HG02610 (cell line): Measurements from ENCODE around the gene THRA.

ENCODE experiments used
- ATAC-seq: cut with Tn5 transposase; IDR thresholded peaks from one replicate; pipeline ENCODE4 v1.9.1; 2021; ENCODE audit warnings: mild to moderate bottlenecking, moderate library complexity; ENCODE audit not compliant: unreplicated experiment

THRA gene

GRCh38 chr17:40075201-40075941 is 12.6 kb downstream of the THRA start:
- ATAC-seq = no peak

- ATAC-seq = no peak
Observed at GRCh38 chr17:40075942-40076498, 13.3 kb downstream of the THRA start.

- ATAC-seq = no peak
Observed at GRCh38 chr17:40076591-40076990, 13.8 kb downstream of the THRA start.

- ATAC-seq = no peak
Observed at GRCh38 chr17:40079545-40079944, 16.8 kb downstream of the THRA start.

- no peak for ATAC-seq
Observed at GRCh38 chr17:40084477-40084876, 21.7 kb downstream of the THRA start.

- no peak for ATAC-seq
Observed at GRCh38 chr17:40086150-40087044, 23.6 kb downstream of the THRA start.

GRCh38 chr17:40087049-40087794 is 24.5 kb downstream of the THRA start:
- no peak for ATAC-seq

GRCh38 chr17:40087903-40088718 is 25.3 kb downstream of the THRA start:
- no peak for ATAC-seq

- ATAC-seq = no peak
Observed at GRCh38 chr17:40089077-40089895, 26.5 kb downstream of the THRA start.

GRCh38 chr17:40090237-40091119 is 27.7 kb downstream of the THRA start:
- ATAC-seq = no peak

- ATAC-seq = no peak
Observed at GRCh38 chr17:40091691-40092397, 29.1 kb downstream of the THRA start.

GRCh38 chr17:40092581-40092980 is 29.8 kb downstream of the THRA start:
- ATAC-seq = no peak

GRCh38 chr17:40093005-40093579 is 30.3 kb downstream of the THRA start:
- no peak for ATAC-seq

GRCh38 chr17:40093580-40094201 is 30.9 kb downstream of the THRA start:
- no peak for ATAC-seq

GRCh38 chr17:40094874-40095273 is 32.1 kb downstream of the THRA start:
- no peak for ATAC-seq

GRCh38 chr17:40095351-40095943 is 32.7 kb downstream of the THRA start:
- no peak for ATAC-seq
